HG02571 (cell line): ENCODE results near the gene STARD13.
A peak's percentile ranks its signal among the peaks of the same experiment; 100 is the strongest.

ENCODE experiments used
- ATAC-seq: cut with Tn5 transposase; IDR thresholded peaks from one replicate; pipeline ENCODE4 v1.9.1; 2021; ENCODE audit warnings: mild to moderate bottlenecking, moderate library complexity; ENCODE audit not compliant: unreplicated experiment

Gene STARD13

GRCh38 chr13:33285420-33286124 lies at the start of gene STARD13:
STARD13 (minus strand) TSS chr13:33285755; CDS start chr13:33285638, 117 bp downstream.
- ATAC-seq: peak; percentile 70

- no peak for ATAC-seq
These were observed 49.3 kb upstream of the STARD13 start for GRCh38 chr13:33334831-33335230.

- no peak for ATAC-seq
These were observed 46.4 kb upstream of the STARD13 start for GRCh38 chr13:33331962-33332361.

- ATAC-seq: no peak
These were observed 44.9 kb upstream of the STARD13 start for GRCh38 chr13:33330483-33330882.

GRCh38 chr13:33328701-33329100 lies 43.1 kb upstream of the STARD13 start:
- no peak for ATAC-seq

GRCh38 chr13:33326723-33327122 lies 41.2 kb upstream of the STARD13 start:
- ATAC-seq: no peak

GRCh38 chr13:33326246-33326645 lies 40.7 kb upstream of the STARD13 start:
- ATAC-seq: no peak

GRCh38 chr13:33323801-33324510 lies 38.4 kb upstream of the STARD13 start:
- no peak for ATAC-seq

- no peak for ATAC-seq
These were observed 37.6 kb upstream of the STARD13 start for GRCh38 chr13:33322965-33323668.

- ATAC-seq: no peak
These were observed 36.9 kb upstream of the STARD13 start for GRCh38 chr13:33322543-33322809.

- ATAC-seq: no peak
These were observed 36.4 kb upstream of the STARD13 start for GRCh38 chr13:33321686-33322542.

GRCh38 chr13:33319859-33320258 lies 34.3 kb upstream of the STARD13 start:
- ATAC-seq: no peak

GRCh38 chr13:33318744-33319143 lies 33.2 kb upstream of the STARD13 start:
- ATAC-seq: no peak

GRCh38 chr13:33318037-33318436 lies 32.5 kb upstream of the STARD13 start:
- no peak for ATAC-seq

- no peak for ATAC-seq
These were observed 31.3 kb upstream of the STARD13 start for GRCh38 chr13:33316890-33317289.

- no peak for ATAC-seq
These were observed 27.9 kb upstream of the STARD13 start for GRCh38 chr13:33313504-33313903.

GRCh38 chr13:33312861-33313212 lies 27.3 kb upstream of the STARD13 start:
- ATAC-seq: no peak

- ATAC-seq: no peak
These were observed 26.8 kb upstream of the STARD13 start for GRCh38 chr13:33312150-33312860.

- no peak for ATAC-seq
These were observed 25.5 kb upstream of the STARD13 start for GRCh38 chr13:33311040-33311439.

GRCh38 chr13:33310245-33311038 lies 24.9 kb upstream of the STARD13 start:
- no peak for ATAC-seq
